Smooth muscle cell (in vitro differentiated cells): ENCODE measurements around the gene RBFOX2. TPM values are rescaled to one million over a fixed set of nuclear protein-coding genes. Genes with fewer than 3 reads are reported as not detected.

Experiments used
- DNase-seq: peaks from one replicate; lab custom pipeline; 2025; ENCODE audit not compliant: unreplicated experiment; lab: John Stamatoyannopoulos, UW
- H2AFZ ChIP-seq: fragments of 200-600 bp; sonication (generic); 2 replicates; pipeline ENCODE4 v1.6.0; 2016; ENCODE audit warnings: antibody characterized with exemption, low read depth, mild to moderate bottlenecking
- H3F3A ChIP-seq: fragments of 200-600 bp; sonication (generic); 2 replicates; pipeline ENCODE4 v1.6.0; 2017; ENCODE audit warnings: antibody characterized with exemption, low read depth
- H3K27ac ChIP-seq: fragments of 200-600 bp; sonication (generic); 2 replicates; pipeline ENCODE4 v1.5.1; 2016; ENCODE audit warnings: low read depth, mild to moderate bottlenecking
- H3K27me3 ChIP-seq: fragments of 200-600 bp; sonication (generic); 2 replicates; pipeline ENCODE4 v1.6.1; 2016; ENCODE audit warnings: low read depth, mild to moderate bottlenecking
- H3K36me3 ChIP-seq: fragments of 200-600 bp; sonication (generic); 2 replicates; pipeline ENCODE4 v1.5.1; 2016; ENCODE audit warnings: low read depth
- H3K4me1 ChIP-seq: fragments of 200-600 bp; sonication (generic); 2 replicates; pipeline ENCODE4 v1.5.1; 2016; ENCODE audit warnings: low read depth
- H3K4me2 ChIP-seq: fragments of 200-600 bp; sonication (generic); 2 replicates; pipeline ENCODE4 v1.6.0; 2016; ENCODE audit warnings: mild to moderate bottlenecking
- H3K4me3 ChIP-seq: fragments of 200-600 bp; sonication (generic); 2 replicates; pipeline ENCODE4 v1.5.1; 2016; ENCODE audit warnings: mild to moderate bottlenecking
- H3K79me2 ChIP-seq: fragments of 200-600 bp; sonication (generic); 2 replicates; pipeline ENCODE4 v1.6.0; 2016; ENCODE audit warnings: low read depth, mild to moderate bottlenecking
- H3K9ac ChIP-seq: fragments of 200-600 bp; sonication (generic); 2 replicates; pipeline ENCODE4 v1.6.0; 2016; ENCODE audit warnings: low read depth
- H3K9me3 ChIP-seq: fragments of 200-600 bp; sonication (generic); replicated peaks from 2 replicates; pipeline ENCODE4 v1.5.1; 2016; ENCODE audit warnings: low read depth
- H4K20me1 ChIP-seq: fragments of 200-600 bp; sonication (generic); 2 replicates; pipeline ENCODE4 v1.6.0; 2016; ENCODE audit warnings: low read depth
- CTCF ChIP-seq: fragments of 200-600 bp; sonication (generic); IDR thresholded peaks from 2 replicates; pipeline ENCODE4 v1.5.1; 2017; ENCODE audit warnings: borderline replicate concordance, mild to moderate bottlenecking, antibody characterized with exemption; ENCODE audit not compliant: insufficient read depth, poor library complexity, severe bottlenecking
- WGBS: methylation state at CpG from one replicate; pipeline ENCODE4 v1.1.7; 2016; ENCODE audit warnings: low lambda C conversion rate; 5-methylcytosine and 5-hydroxymethylcytosine counted together
- polyA plus RNA-seq: library from polyadenylated mRNA; unstranded; fragments of >200 nt; fragmentation: Nextera tagmentation; extraction: Ambion mirVana; gene quantifications from 2 replicates; pipeline ENCODE4 v1.2.1, GENCODE V29; 2016
- total RNA-seq: library from RNA; depleted of rRNA; stranded (reverse); fragments of >200 nt; gene quantifications from 2 replicates; pipeline ENCODE4 v1.2.3, GENCODE V29; 2014

RBFOX2 gene
- total and polyA plus RNA-seq, 2 experiments from 2014 or later = 128 to 144 TPM

GRCh38 chr22:35900483-35901168, 128.0 kb downstream of the RBFOX2 start:
- Histone ChIP-seq H3K9me3 (no peaks in the 10 kb centered on the region), H3K4me2 (peak overlapping the region; percentile 58), H3K4me1 (peaks cover 23% of the 10 kb centered on the region), H3K79me2 (peaks cover 65% of the 10 kb centered on the region), H3K9ac (no peak overlapping the region), H3K36me3 (no peaks in the 10 kb centered on the region), H4K20me1 (peaks cover 82% of the 10 kb centered on the region), H2AFZ (no peak overlapping the region), H3F3A (peaks cover 28% of the 10 kb centered on the region), H3K27ac (peak overlapping the region; percentile 77), H3K27me3 (no peaks in the 10 kb centered on the region), H3K4me3 (no peak overlapping the region)
- TF ChIP-seq CTCF = no peak
- WGBS = 28% methylated on average over 5 of the region's 5 CpGs
- no peak for DNase-seq

GRCh38 chr22:35899736-35900135, 128.9 kb downstream of the RBFOX2 start:
- peaks cover 86% of the 10 kb centered on the region for H4K20me1 ChIP-seq
- H3K4me1 ChIP-seq = peaks cover 32% of the 10 kb centered on the region
- H3K27me3 ChIP-seq = no peaks in the 10 kb centered on the region
- no peaks in the 10 kb centered on the region for H3K36me3 ChIP-seq
- no peaks in the 10 kb centered on the region for H3K9me3 ChIP-seq
- no peak for TF ChIP-seq CTCF
- peak overlapping the region; percentile 58 for H3K4me2 ChIP-seq
- no peak overlapping the region for H3K4me3 ChIP-seq
- DNase-seq = no peak
- H3F3A ChIP-seq = peaks cover 28% of the 10 kb centered on the region
- no peak overlapping the region for H3K9ac ChIP-seq
- no peak overlapping the region for H2AFZ ChIP-seq
- H3K27ac ChIP-seq = peak overlapping the region; percentile 77
- H3K79me2 ChIP-seq = peaks cover 56% of the 10 kb centered on the region

GRCh38 chr22:35896111-35896705, 132.4 kb downstream of the RBFOX2 start:
- peaks cover 17% of the 10 kb centered on the region for H3F3A ChIP-seq
- H3K79me2 ChIP-seq = peaks cover 24% of the 10 kb centered on the region
- H3K4me1 ChIP-seq = peaks cover 41% of the 10 kb centered on the region
- peak overlapping the region; percentile 56 for H3K27ac ChIP-seq
- DNase-seq = no peak
- H3K9ac ChIP-seq = no peak overlapping the region
- peaks cover 87% of the 10 kb centered on the region for H4K20me1 ChIP-seq
- H3K36me3 ChIP-seq = no peaks in the 10 kb centered on the region
- H3K9me3 ChIP-seq = no peaks in the 10 kb centered on the region
- no peak overlapping the region for H3K4me3 ChIP-seq
- H2AFZ ChIP-seq = no peak overlapping the region
- 93% methylated on average over 7 of the region's 7 CpGs for WGBS
- no peak for TF ChIP-seq CTCF
- no peak overlapping the region for H3K4me2 ChIP-seq
- H3K27me3 ChIP-seq = no peaks in the 10 kb centered on the region
